ENCODE results near the gene RGS9BP.

RGS9BP gene

DNA sequence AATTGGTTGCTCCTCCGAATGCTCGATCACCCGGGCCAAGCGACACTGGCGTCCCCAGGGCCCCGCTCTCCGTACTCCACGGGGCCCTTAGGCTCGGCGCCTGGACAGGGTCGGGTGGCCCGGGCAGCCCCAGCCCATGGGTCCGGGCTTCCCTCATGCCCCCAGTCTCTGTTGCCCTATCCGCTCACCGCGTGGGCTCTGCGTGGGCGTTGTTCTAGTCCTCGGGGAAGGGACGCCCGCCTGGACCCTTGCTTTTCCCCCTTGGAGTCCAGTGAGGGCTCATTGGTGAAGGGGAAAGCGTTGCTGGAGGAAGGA, 45.2 kb downstream of the RGS9BP start:
- TF ChIP-seq, protein P1, sequence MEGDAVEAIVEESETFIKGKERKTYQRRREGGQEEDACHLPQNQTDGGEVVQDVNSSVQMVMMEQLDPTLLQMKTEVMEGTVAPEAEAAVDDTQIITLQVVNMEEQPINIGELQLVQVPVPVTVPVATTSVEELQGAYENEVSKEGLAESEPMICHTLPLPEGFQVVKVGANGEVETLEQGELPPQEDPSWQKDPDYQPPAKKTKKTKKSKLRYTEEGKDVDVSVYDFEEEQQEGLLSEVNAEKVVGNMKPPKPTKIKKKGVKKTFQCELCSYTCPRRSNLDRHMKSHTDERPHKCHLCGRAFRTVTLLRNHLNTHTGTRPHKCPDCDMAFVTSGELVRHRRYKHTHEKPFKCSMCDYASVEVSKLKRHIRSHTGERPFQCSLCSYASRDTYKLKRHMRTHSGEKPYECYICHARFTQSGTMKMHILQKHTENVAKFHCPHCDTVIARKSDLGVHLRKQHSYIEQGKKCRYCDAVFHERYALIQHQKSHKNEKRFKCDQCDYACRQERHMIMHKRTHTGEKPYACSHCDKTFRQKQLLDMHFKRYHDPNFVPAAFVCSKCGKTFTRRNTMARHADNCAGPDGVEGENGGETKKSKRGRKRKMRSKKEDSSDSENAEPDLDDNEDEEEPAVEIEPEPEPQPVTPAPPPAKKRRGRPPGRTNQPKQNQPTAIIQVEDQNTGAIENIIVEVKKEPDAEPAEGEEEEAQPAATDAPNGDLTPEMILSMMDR (IDR thresholded peaks at IDR 0.05; ENCODE audit: low read length): no peak
- TF ChIP-seq EZH2 (IDR thresholded peaks at IDR 0.05; ENCODE audit: borderline replicate concordance, low read length): no peak
- H4K20me1 ChIP-seq (ENCODE audit: insufficient read depth, low read length): no peaks in the 10 kb centered on the region
- H3F3A ChIP-seq (ENCODE audit: insufficient read depth, low read length): no peaks in the 10 kb centered on the region

More for the DNA sequence above, 45.2 kb downstream of the RGS9BP start:
- H3K4me1 ChIP-seq (ENCODE audit: insufficient read depth, low read length, severe bottlenecking): no peaks in the 10 kb centered on the region
- no peak overlapping the region for H3K9ac ChIP-seq (ENCODE audit: low read length)
- no peaks in the 10 kb centered on the region for H3K9me3 ChIP-seq (ENCODE audit: low read length)
- H3K36me3 ChIP-seq (ENCODE audit: insufficient read depth, low read length): no peaks in the 10 kb centered on the region
- H2AFZ ChIP-seq (ENCODE audit: low read length): no peak overlapping the region
- H3K4me3 ChIP-seq (ENCODE audit: low read depth, low read length, poor library complexity, severe bottlenecking): no peak overlapping the region
- H3K4me2 ChIP-seq (ENCODE audit: low read length): no peak overlapping the region
- H3K27ac ChIP-seq (ENCODE audit: low read depth, low read length, poor library complexity, severe bottlenecking): no peak overlapping the region
- no peaks in the 10 kb centered on the region for H3K9me2 ChIP-seq (ENCODE audit: low read depth, low read length)
- no peaks in the 10 kb centered on the region for H3K79me2 ChIP-seq (ENCODE audit: insufficient read depth, low read length)
- no peaks in the 10 kb centered on the region for H3K27me3 ChIP-seq (ENCODE audit: insufficient read depth, low read length)
